Mononuclear cell (primary cell): ENCODE measurements around the gene POLR2J2. TPM values are rescaled to one million over a fixed set of nuclear protein-coding genes. Genes with fewer than 3 reads are reported as not detected.
"Not testable (repeated sequence)": the region's sequence is repeated elsewhere in the genome, so short reads cannot be mapped to it uniquely, and the experiment has no call there.

Experiments
- H3K27me3 ChIP-seq: 2 replicates; pipeline ENCODE4 v1.6.0; 2011; ENCODE audit warnings: low read length, control low read depth; ENCODE audit not compliant: insufficient read depth
- H3K4me1 ChIP-seq: 2 replicates; pipeline ENCODE4 v1.5.1; 2011; ENCODE audit warnings: mild to moderate bottlenecking, low read length, control low read depth; ENCODE audit not compliant: insufficient read depth
- H3K4me3 ChIP-seq: 2 replicates; pipeline ENCODE4 v1.5.1; 2011; ENCODE audit warnings: mild to moderate bottlenecking, low read length, moderate library complexity
- H3K9me3 ChIP-seq: 2 replicates; pipeline ENCODE4 v1.5.1; 2011; ENCODE audit warnings: low read depth, mild to moderate bottlenecking, control low read depth, low read length
- total RNA-seq: library from RNA; depleted of rRNA; stranded (reverse); fragments of >200 nt; gene quantifications from one replicate; pipeline ENCODE4 v1.2.3, GENCODE V29; 2012

POLR2J2 gene
- total RNA-seq, 1 donor: 7.9 TPM

- H3K27me3 ChIP-seq, H3K4me1 ChIP-seq, H3K4me3 ChIP-seq, H3K9me3 ChIP-seq: not testable (repeated sequence)
Measured at GRCh38 chr7:102634299-102634698, 37.2 kb downstream of the POLR2J2 start.

DNA sequence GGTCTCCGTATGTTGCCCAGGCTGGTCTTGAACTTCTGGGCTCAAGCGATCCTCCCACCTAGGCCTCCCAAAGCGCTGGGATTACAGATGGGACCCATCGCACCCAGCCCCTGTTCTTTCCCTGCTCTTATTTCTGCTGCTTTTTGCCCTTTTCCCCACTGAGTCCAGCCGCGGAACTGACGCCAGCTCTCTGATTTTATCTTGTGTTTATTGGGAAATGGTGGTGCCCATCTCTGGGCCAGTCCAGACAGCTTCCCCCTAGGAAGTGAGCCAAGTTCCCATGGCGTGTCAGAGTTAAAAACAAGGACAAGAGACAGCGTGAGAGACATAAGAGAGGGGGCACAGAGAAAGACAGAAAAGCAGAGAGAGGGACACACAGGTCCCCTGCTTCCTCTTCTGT lies 40.8 kb downstream of the POLR2J2 start:
- H3K27me3 ChIP-seq, H3K4me3 ChIP-seq, H3K9me3 ChIP-seq, H3K4me1 ChIP-seq: not testable (repeated sequence)

DNA sequence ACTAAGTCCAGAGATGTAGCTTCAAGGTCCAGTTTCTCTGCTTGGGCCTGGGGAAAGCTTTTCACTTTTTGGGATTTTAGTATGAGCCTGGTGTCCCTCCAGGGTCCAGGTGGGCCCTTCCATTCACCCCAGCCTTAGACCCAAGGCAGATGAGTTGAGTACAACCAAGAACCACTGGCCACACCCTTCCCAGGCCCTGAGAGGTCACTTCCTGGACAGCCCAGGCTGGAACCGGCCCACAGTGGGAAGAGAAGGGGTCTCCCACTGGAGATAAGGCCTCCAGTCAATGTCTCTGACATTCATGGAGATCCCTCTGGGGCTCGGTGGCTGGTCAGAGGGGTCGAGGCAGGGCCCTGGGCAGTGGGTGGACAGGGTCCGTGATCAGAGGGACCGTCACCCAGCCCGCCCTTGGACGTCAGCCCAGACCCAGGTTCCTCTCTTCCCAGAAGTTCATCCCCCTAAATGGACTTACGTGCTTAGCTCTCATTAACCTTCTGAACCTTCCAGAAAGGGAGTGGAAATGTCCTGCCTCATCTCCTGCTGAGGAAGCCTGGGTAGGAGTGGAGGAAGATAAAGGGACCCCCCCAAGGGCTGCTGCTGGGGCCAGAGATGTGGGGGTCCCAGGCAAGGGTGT lies 44.1 kb downstream of the POLR2J2 start:
- not testable (repeated sequence) for H3K9me3 ChIP-seq, H3K4me1 ChIP-seq, H3K27me3 ChIP-seq, H3K4me3 ChIP-seq

DNA sequence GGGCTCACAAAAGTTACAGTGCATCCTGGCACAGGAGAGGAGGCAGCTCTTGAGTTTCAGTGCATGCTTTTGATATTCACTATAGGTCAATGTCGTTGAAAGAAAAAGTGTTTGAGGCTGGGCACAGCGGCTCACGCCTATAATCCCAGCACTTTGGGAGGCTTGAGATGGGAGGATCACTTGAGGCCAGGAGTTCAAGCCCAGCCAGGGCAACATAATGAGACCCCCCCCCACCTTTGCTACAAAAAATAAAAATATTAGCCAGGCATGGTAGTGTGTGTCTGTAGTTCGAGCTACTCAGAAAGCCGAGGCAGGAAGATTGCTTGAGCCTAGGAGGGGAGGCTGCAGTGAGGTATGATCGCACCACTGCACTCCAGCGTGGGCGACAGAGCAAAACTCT lies 53.3 kb downstream of the POLR2J2 start:
- H3K9me3 ChIP-seq, H3K4me1 ChIP-seq, H3K27me3 ChIP-seq, H3K4me3 ChIP-seq: not testable (repeated sequence)

GRCh38 chr7:102616507-102617125 lies 54.8 kb downstream of the POLR2J2 start, which contains the start of gene RASA4:
TSS of gene RASA4 (minus strand) at chr7:102616756. CDS start at chr7:102616689, 67 bp downstream.
- not testable (repeated sequence) for H3K27me3 ChIP-seq, H3K9me3 ChIP-seq, H3K4me3 ChIP-seq
- H3K4me1 ChIP-seq: peaks cover 13% of the 10 kb centered on the region

Other genes with a start within 250 kb of the POLR2J2 start
- 33.7 TPM for gene ORAI2, start 238.1 kb downstream of the POLR2J2 start, total RNA-seq
- gene ALKBH4, start 206.8 kb downstream of the POLR2J2 start, total RNA-seq: 6.5 TPM
- 7.0 TPM for gene LRWD1, start 206.7 kb downstream of the POLR2J2 start, total RNA-seq
- gene POLR2J, start 192.7 kb downstream of the POLR2J2 start, total RNA-seq: 31.6 TPM
- 9.3 TPM for gene RASA4B, start 153.9 kb downstream of the POLR2J2 start, total RNA-seq
- 15.0 TPM for gene UPK3BL2, start 128.0 kb downstream of the POLR2J2 start, total RNA-seq
- 0.21 TPM for gene SPDYE2, start 120.4 kb downstream of the POLR2J2 start, total RNA-seq
- 115 TPM for gene POLR2J3, start 99.1 kb downstream of the POLR2J2 start, total RNA-seq
- gene RASA4, start 54.9 kb downstream of the POLR2J2 start, total RNA-seq: 52.6 TPM
- 7.5 TPM for gene UPK3BL1, start 28.9 kb downstream of the POLR2J2 start, total RNA-seq
- 0.21 TPM for gene SPDYE2B, start 21.3 kb downstream of the POLR2J2 start, total RNA-seq
- gene FAM185A, start 77.3 kb upstream of the POLR2J2 start, total RNA-seq: 4.1 TPM
- gene LRRC17, start 241.3 kb upstream of the POLR2J2 start, total RNA-seq: 0.10 TPM